H1 (cell line): ENCODE data around the gene DICER1. TPM values are rescaled to one million over a fixed set of nuclear protein-coding genes. Genes with fewer than 3 reads are reported as not detected.
A peak's percentile ranks its signal among the peaks of the same experiment; 100 is the strongest.

Experiments
- CTCF ChIA-PET: fragments of 300-600 bp; sonication (Branson Sonifier 250); formaldehyde crosslinking; loops from one replicate; lab custom pipeline; 2021; ENCODE audit not compliant: partially characterized antibody; lab: Charles Lee
- POLR2A ChIA-PET: fragments of 300-600 bp; sonication (Branson Sonifier 250); formaldehyde crosslinking; loops from one replicate; lab custom pipeline; 2021; ENCODE audit warnings: inconsistent platforms; ENCODE audit not compliant: partially characterized antibody; lab: Charles Lee
- DNase-seq, 2 experiments: peaks; one replicate each; pipeline versions ENCODE4 v3.0.0 to v3.0.0-alpha.2; 2010 to 2022; ENCODE audit warnings: low spot score in 2 of 2, low read depth in 1 of 2, mixed read lengths in 1 of 2
- FAIRE-seq: peaks from 2 replicates; lab custom pipeline; 2011; peaks lifted over from hg19 to GRCh38; lab: Jason Lieb, UNC
- H2AFZ ChIP-seq: 2 replicates; pipeline ENCODE4 v1.8.1; 2012; ENCODE audit warnings: low read length, inconsistent platforms
- H2AK5ac ChIP-seq: 2 replicates; pipeline ENCODE4 v1.6.1; 2013; ENCODE audit warnings: low read depth, low read length
- H2BK120ac ChIP-seq: replicated peaks from 2 replicates; pipeline ENCODE3; 2013; ENCODE audit warnings: low read depth, low read length, inconsistent platforms
- H2BK12ac ChIP-seq: 2 replicates; pipeline ENCODE4 v1.6.1; 2013; ENCODE audit warnings: low read depth, low read length
- H2BK15ac ChIP-seq: 2 replicates; pipeline ENCODE4 v1.6.1; 2013; ENCODE audit warnings: low read length
- H2BK20ac ChIP-seq: 2 replicates; pipeline ENCODE4 v1.6.1; 2013; ENCODE audit warnings: low read length
- H2BK5ac ChIP-seq: 2 replicates; pipeline ENCODE4 v1.6.1; 2013; ENCODE audit warnings: low read depth, low read length
- H3K14ac ChIP-seq: 2 replicates; pipeline ENCODE4 v1.6.1; 2013; ENCODE audit warnings: inconsistent platforms; ENCODE audit not compliant: insufficient read length
- H3K18ac ChIP-seq: 2 replicates; pipeline ENCODE4 v1.6.1; 2013; ENCODE audit warnings: low read length; ENCODE audit errors: extremely low read depth
- H3K23ac ChIP-seq: 2 replicates; pipeline ENCODE4 v1.6.1; 2013; ENCODE audit warnings: inconsistent platforms; ENCODE audit not compliant: insufficient read length
- H3K23me2 ChIP-seq: 2 replicates; pipeline ENCODE4 v1.6.1; 2013; ENCODE audit warnings: low read depth, low read length
- H3K27ac ChIP-seq: 2 replicates; pipeline ENCODE4 v1.6.1; 2011; ENCODE audit warnings: low read depth, low read length, inconsistent platforms
- H3K27me3 ChIP-seq, 4 experiments: replicated peaks in 1 of 4; 1 replicate in 1 of 4; 2 replicates in 3 of 4; pipeline versions ENCODE4 v1.6.1 to v1.8.1; 2011 to 2013; ENCODE audit warnings: low read length in 3 of 4, mild to moderate bottlenecking in 3 of 4, inconsistent platforms in 2 of 4, mixed read lengths in 2 of 4, moderate library complexity in 1 of 4; ENCODE audit not compliant: control insufficient read depth in 3 of 4, insufficient read depth in 3 of 4; ENCODE audit errors: extremely low read depth in 1 of 4
- H3K36me3 ChIP-seq, 4 experiments: 2 replicates each; pipeline versions ENCODE4 v1.6.1 to v1.8.1; 2011 to 2013; ENCODE audit warnings: mild to moderate bottlenecking in 4 of 4, low read length in 3 of 4, moderate library complexity in 2 of 4, control low read depth in 1 of 4, inconsistent platforms in 1 of 4; ENCODE audit not compliant: insufficient read depth in 4 of 4, control insufficient read depth in 2 of 4
- H3K4ac ChIP-seq: replicated peaks from 2 replicates; pipeline ENCODE3; 2013; ENCODE audit warnings: low read length, low read depth, mixed read lengths, inconsistent platforms; ENCODE audit not compliant: insufficient read length
- H3K4me1 ChIP-seq, 4 experiments: replicated peaks in 1 of 4; 1 replicate in 1 of 4; 2 replicates in 3 of 4; pipeline versions ENCODE4 v1.6.1 to v1.8.1; 2011 to 2013; ENCODE audit warnings: low read length in 3 of 4, inconsistent platforms in 2 of 4, mixed read lengths in 1 of 4; ENCODE audit not compliant: insufficient read depth in 4 of 4, control insufficient read depth in 3 of 4
- H3K4me2 ChIP-seq, 2 experiments: 2 replicates each; pipeline versions ENCODE4 v1.6.1 to v1.8.1; 2011 to 2013; ENCODE audit warnings: low read depth in 2 of 2, low read length in 2 of 2, control low read depth in 1 of 2, inconsistent platforms in 1 of 2, mild to moderate bottlenecking in 1 of 2; ENCODE audit not compliant: insufficient read depth in 1 of 2
- H3K4me3 ChIP-seq, 4 experiments: fragments of 200-600, 300-600 bp in 1 of 4; sonication (generic), shearing (Covaris generic), sonication (Bioruptor Twin) in 1 of 4; 2 replicates each; pipeline versions ENCODE4 v1.5.1 to v1.8.1; 2011 to 2016; ENCODE audit warnings: low read length in 4 of 4, low read depth in 3 of 4, control low read depth in 2 of 4, inconsistent platforms in 2 of 4, mild to moderate bottlenecking in 2 of 4, mixed read lengths in 1 of 4, moderate library complexity in 1 of 4; ENCODE audit not compliant: insufficient read depth in 2 of 4; ENCODE audit errors: extremely low read depth in 1 of 4
- H3K56ac ChIP-seq: replicated peaks from 2 replicates; pipeline ENCODE3; 2013; ENCODE audit warnings: low read depth, mild to moderate bottlenecking, mixed read lengths, low read length, inconsistent platforms; ENCODE audit not compliant: insufficient read length
- H3K79me1 ChIP-seq: 2 replicates; pipeline ENCODE4 v1.6.1; 2013; ENCODE audit warnings: low read depth, low read length, control low read depth
- H3K79me2 ChIP-seq, 2 experiments: 2 replicates each; pipeline versions ENCODE4 v1.6.1 to v1.8.1; 2012 to 2013; ENCODE audit warnings: low read length in 2 of 2, mild to moderate bottlenecking in 2 of 2, inconsistent platforms in 1 of 2; ENCODE audit not compliant: insufficient read depth in 2 of 2, control insufficient read depth in 1 of 2
- H3K9ac ChIP-seq, 4 experiments: replicated peaks in 1 of 4; 1 replicate in 1 of 4; 2 replicates in 3 of 4; pipeline versions ENCODE4 v1.6.1 to v1.8.1; 2011 to 2013; ENCODE audit warnings: low read depth in 3 of 4, low read length in 3 of 4, control low read depth in 2 of 4, mild to moderate bottlenecking in 2 of 4, moderate library complexity in 2 of 4, inconsistent platforms in 1 of 4; ENCODE audit errors: extremely low read depth in 1 of 4
- H3K9me3 ChIP-seq, 2 experiments: 2 replicates each; pipeline versions ENCODE4 v1.6.1 to v1.8.1; 2012 to 2013; ENCODE audit warnings: mild to moderate bottlenecking in 2 of 2, moderate library complexity in 2 of 2, control low read depth in 1 of 2, inconsistent platforms in 1 of 2, low read depth in 1 of 2, low read length in 1 of 2, mixed read lengths in 1 of 2; ENCODE audit not compliant: insufficient read depth in 2 of 2
- H4K20me1 ChIP-seq, 2 experiments: replicated peaks in 1 of 2; 2 replicates each; pipeline versions ENCODE3 to v1.8.1; 2011 to 2013; ENCODE audit warnings: inconsistent platforms in 2 of 2, low read length in 2 of 2, mild to moderate bottlenecking in 1 of 2; ENCODE audit not compliant: insufficient read depth in 2 of 2, control insufficient read depth in 1 of 2
- H4K5ac ChIP-seq: 2 replicates; pipeline ENCODE4 v1.6.1; 2013; ENCODE audit warnings: low read length, low read depth, mixed read lengths, inconsistent platforms; ENCODE audit not compliant: insufficient read length
- H4K8ac ChIP-seq: 2 replicates; pipeline ENCODE4 v1.8.0; 2013; ENCODE audit warnings: mild to moderate bottlenecking, moderate library complexity, low read length, inconsistent platforms; ENCODE audit not compliant: insufficient read depth; ENCODE audit errors: extremely low read depth
- H4K91ac ChIP-seq: replicated peaks from 2 replicates; pipeline ENCODE3; 2013; ENCODE audit warnings: low read length, mixed read lengths, inconsistent platforms; ENCODE audit not compliant: insufficient read length
- CHD2 ChIP-seq: IDR thresholded peaks from 2 replicates; pipeline ENCODE4 v1.6.1; 2012; ENCODE audit warnings: low read length, improper control_type of control experiment
- CREB1 ChIP-seq: IDR thresholded peaks from 2 replicates; pipeline ENCODE4 v1.6.1; 2012; ENCODE audit warnings: inconsistent platforms
- FOSL1 ChIP-seq: IDR thresholded peaks from 2 replicates; pipeline ENCODE4 v1.6.1; 2011; ENCODE audit warnings: mild to moderate bottlenecking, low read depth, low read length, moderate library complexity; ENCODE audit not compliant: insufficient read depth
- GTF2F1 ChIP-seq: IDR thresholded peaks from 2 replicates; pipeline ENCODE4 v1.6.1; 2012; ENCODE audit warnings: low read depth, low read length, improper control_type of control experiment, borderline replicate concordance
- JUND ChIP-seq: IDR thresholded peaks from 2 replicates; pipeline ENCODE4 v1.6.1; 2011; ENCODE audit warnings: mild to moderate bottlenecking, improper control_type of control experiment, low read length
- KDM4A ChIP-seq: IDR thresholded peaks from one replicate; pipeline ENCODE4 v1.7.1; 2012; ENCODE audit warnings: low read depth, mild to moderate bottlenecking, moderate library complexity, low read length, inconsistent platforms; ENCODE audit not compliant: severe bottlenecking
- KDM5A ChIP-seq: fragments of 200-600 bp; IDR thresholded peaks from 2 replicates; pipeline ENCODE4 v1.7.1; 2012; ENCODE audit warnings: mild to moderate bottlenecking, low read length, inconsistent platforms, mixed read lengths
- POLR2A ChIP-seq, 2 experiments: IDR thresholded peaks; 1 replicate in 1 of 2; 2 replicates in 1 of 2; pipeline ENCODE4 v1.6.1; 2011; ENCODE audit warnings: low read depth in 2 of 2, low read length in 2 of 2, mild to moderate bottlenecking in 2 of 2; ENCODE audit errors: control extremely low read depth in 1 of 2
- RNF2 ChIP-seq: fragments of 200-900, 300-1000 bp; sonication (generic); IDR thresholded peaks from 2 replicates; pipeline ENCODE4 v1.7.1; 2016; ENCODE audit warnings: borderline replicate concordance, low read depth, mild to moderate bottlenecking, antibody characterized with exemption, low read length; ENCODE audit not compliant: poor library complexity, severe bottlenecking; ENCODE audit errors: missing control alignments
- SAP30 ChIP-seq: fragments of 300-600 bp; sonication (generic); IDR thresholded peaks from 2 replicates; pipeline ENCODE4 v1.7.1; 2012; ENCODE audit warnings: low read length, moderate library complexity, mild to moderate bottlenecking, inconsistent platforms; ENCODE audit not compliant: insufficient read depth, insufficient replicate concordance
- SRF ChIP-seq: IDR thresholded peaks from 2 replicates; pipeline ENCODE4 v1.6.1; 2011; ENCODE audit warnings: mild to moderate bottlenecking, low read depth, low read length, moderate library complexity
- WGBS, 2 experiments: shearing (Covaris generic) in 1 of 2; methylation state at CpG; one replicate each; pipeline versions ENCODE4 v1.1.6 to v1.1.7; 2013 to 2015; ENCODE audit warnings: low lambda C conversion rate in 2 of 2, mixed read lengths in 2 of 2, inconsistent platforms in 1 of 2, low coverage in 1 of 2, missing lambda C conversion rate in 1 of 2; ENCODE audit not compliant: insufficient replicate concordance in 2 of 2, insufficient coverage in 1 of 2, insufficient read length in 1 of 2; ENCODE audit errors: extremely low coverage in 1 of 2, missing lambda C conversion rate in 1 of 2; 5-methylcytosine and 5-hydroxymethylcytosine counted together
- polyA plus RNA-seq, 7 experiments: library from polyadenylated mRNA; depleted of rRNA in 3 of 7; stranded (reverse) in 5 of 7; unstranded in 2 of 7; fragments of >200 nt in 5 of 7; fragments of 200-250 nt in 2 of 7; gene quantifications; 1 replicate in 5 of 7; 2 replicates in 1 of 7; 4 replicates in 1 of 7; pipeline versions ENCODE4 v1.2.1 to v1.2.3, GENCODE V29; 2011 to 2013; ENCODE audit warnings: missing spikeins in 2 of 7, mixed read lengths in 2 of 7
- total RNA-seq: library from RNA; stranded (reverse); fragmentation: NEBNext Ultra II Directional; extraction: Animal tissue kit (Norgen Biotek cat#: 25700); gene quantifications from 2 replicates; pipeline ENCODE4 v1.2.1, GENCODE V29; 2021
- TF ChIP-seq, protein P1 (sequence below): IDR thresholded peaks from 2 replicates; pipeline ENCODE4 v1.6.1; 2011; ENCODE audit warnings: low read depth, mild to moderate bottlenecking, low read length; ENCODE audit not compliant: insufficient read depth
- TF ChIP-seq, protein P2 (sequence below): IDR thresholded peaks from 2 replicates; pipeline ENCODE4 v1.6.1; 2012; ENCODE audit warnings: inconsistent platforms

DICER1 gene
- total and polyA plus RNA-seq, 2 of the 8 experiments (the other 6 are each of a cell fraction or from before 2014, with no cell fraction given), result 11.9 to 61.8 TPM

DNA sequence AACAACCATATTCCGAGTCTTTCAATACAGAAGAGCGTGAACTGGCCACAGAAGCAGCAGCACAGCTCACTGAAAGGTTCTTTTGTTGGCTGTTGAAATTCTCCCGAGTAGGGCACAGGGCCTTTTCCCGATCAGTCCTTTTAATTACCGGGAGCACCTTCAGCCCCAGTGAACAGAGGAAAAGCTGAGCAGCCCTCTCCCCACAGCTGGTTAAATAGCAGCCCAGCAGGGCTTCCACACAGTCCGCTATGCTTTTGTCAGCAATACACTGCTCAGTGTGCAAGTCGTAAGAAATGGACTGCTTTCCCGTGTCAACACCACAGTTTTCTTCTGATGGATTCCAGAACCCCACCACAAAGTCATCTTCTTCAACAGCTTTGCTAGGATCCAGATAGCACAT, 61.3 kb downstream of the DICER1 start:
- no peak overlapping the region for H2BK12ac ChIP-seq
- WGBS, 2 experiments, result 79% methylated on average over 8 of the region's 8 CpGs; no CpG with 5 or more reads in 1 of the 2 experiments
- H4K20me1 ChIP-seq, result no peaks in the 10 kb centered on the region
- H3K4me2 ChIP-seq, result peak overlapping the region in 1 of 2 experiments; percentile 15; a peak in 1 of 4 replicates
- no peak overlapping the region for H2BK5ac ChIP-seq
- no peak overlapping the region for H3K27ac ChIP-seq
- H3K4me1 ChIP-seq, result peaks cover 0 to 5% (median 2%) of the 10 kb centered on the region in 4 experiments; a peak in 5 of 7 replicates
- H3K79me1 ChIP-seq, result no peaks in the 10 kb centered on the region; the same call in 1 of the 2 replicates
- H3K18ac ChIP-seq, result 0 out of 2 replicates have a peak overlapping the region, but pooled peaks have one; percentile 25
- no peaks in the 10 kb centered on the region for H3K27me3 ChIP-seq
- H3K36me3 ChIP-seq, result peaks cover 0 to 19% (median 5%) of the 10 kb centered on the region in 4 experiments
- ChIA-PET CTCF (interaction anchor here (0.5 to 1.6 kb wide), 4 partner anchors 16 to 971 kb away, joined by 3 to 8 read pairs (median 3); no protein-coding TSS in a partner anchor), POLR2A (interaction anchor here (1.1 to 1.3 kb wide), 2 partner anchors 8 to 14 kb away, joined by 3 to 4 read pairs; no protein-coding TSS in a partner anchor)
- no peak overlapping the region; a peak in 1 of 7 replicates for H3K9ac ChIP-seq
- FAIRE-seq, result no peak
- H3K9me3 ChIP-seq, result no peaks in the 10 kb centered on the region
- no peak overlapping the region for H3K23ac ChIP-seq
- DNase-seq, result no peak
- H3K4me3 ChIP-seq, result no peak overlapping the region
- no peak overlapping the region for H2AFZ ChIP-seq
- no peak overlapping the region for H4K91ac ChIP-seq
- no peak overlapping the region for H4K5ac ChIP-seq
- H2BK120ac ChIP-seq, result no peak overlapping the region
- H3K79me2 ChIP-seq, result no peaks in the 10 kb centered on the region
- no peak overlapping the region for H3K14ac ChIP-seq
- H3K56ac ChIP-seq, result no peak overlapping the region
- H2AK5ac ChIP-seq, result no peak overlapping the region
- H4K8ac ChIP-seq, result no peak overlapping the region
- no peak overlapping the region for H2BK20ac ChIP-seq
- no peak overlapping the region for H3K4ac ChIP-seq
- H3K23me2 ChIP-seq, result no peaks in the 10 kb centered on the region
- H2BK15ac ChIP-seq, result no peak overlapping the region
- TF ChIP-seq RNF2 (no peak), CREB1 (no peak), KDM4A (no peak), GTF2F1 (no peak), SRF (no peak), POLR2A (IDR thresholded peaks at IDR 0.05; ENCODE audit: control extremely low read depth in 1 of 2, low read depth in 2 of 2, low read length in 2 of 2) (no peak), KDM5A (no peak), SAP30 (no peak), JUND (no peak), FOSL1 (no peak), CHD2 (no peak)
- TF ChIP-seq, protein P1, sequence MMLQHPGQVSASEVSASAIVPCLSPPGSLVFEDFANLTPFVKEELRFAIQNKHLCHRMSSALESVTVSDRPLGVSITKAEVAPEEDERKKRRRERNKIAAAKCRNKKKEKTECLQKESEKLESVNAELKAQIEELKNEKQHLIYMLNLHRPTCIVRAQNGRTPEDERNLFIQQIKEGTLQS, result no peak
- TF ChIP-seq, protein P2, sequence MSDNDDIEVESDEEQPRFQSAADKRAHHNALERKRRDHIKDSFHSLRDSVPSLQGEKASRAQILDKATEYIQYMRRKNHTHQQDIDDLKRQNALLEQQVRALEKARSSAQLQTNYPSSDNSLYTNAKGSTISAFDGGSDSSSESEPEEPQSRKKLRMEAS, result no peak
